ENCODE data around the gene MYO9A. TPM values are rescaled to one million over a fixed set of nuclear protein-coding genes. Genes with fewer than 3 reads are reported as not detected.
"Not testable (repeated sequence)": the region's sequence is repeated elsewhere in the genome, so short reads cannot be mapped to it uniquely, and the experiment has no call there.

Gene MYO9A
- total and polyA plus RNA-seq, 2 donors = 4.4 to 11.6 TPM

DNA sequence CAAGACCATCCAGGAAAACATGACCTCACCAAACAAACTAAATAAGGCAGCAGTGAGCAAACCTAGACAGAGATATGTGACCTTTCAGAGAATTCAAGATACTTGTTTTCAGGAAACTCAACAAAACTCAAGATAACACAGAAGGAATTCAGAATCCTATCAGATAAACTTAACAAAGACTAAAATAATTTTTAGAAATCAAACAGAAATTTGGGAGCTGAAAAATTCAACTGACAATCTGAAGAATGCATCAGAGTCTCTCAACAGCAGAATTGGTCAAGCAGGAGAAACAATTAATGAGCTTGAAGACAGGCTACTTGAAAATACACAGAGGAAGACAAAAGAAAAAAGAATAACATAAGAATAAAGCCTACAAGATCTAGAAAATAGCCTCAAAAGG lies 55.6 kb downstream of the MYO9A start:
- no peak for DNase-seq (ENCODE audit: low read depth in 6 of 9, low spot score in 9 of 9)
- H3K27ac ChIP-seq (ENCODE audit: low read depth in 1 of 2, low read length in 1 of 2) = no peak overlapping the region
- no peaks in the 10 kb centered on the region for H3K27me3 ChIP-seq (ENCODE audit: control insufficient read depth in 2 of 2, insufficient read depth in 1 of 2, low read length in 1 of 2)
- H3K9me3 ChIP-seq (ENCODE audit: control insufficient read depth in 2 of 2, insufficient read depth in 1 of 2, low read length in 1 of 2) = no peaks in the 10 kb centered on the region
- peaks cover 0 to 5% of the 10 kb centered on the region in 2 donors for H3K36me3 ChIP-seq (ENCODE audit: control insufficient read depth in 2 of 2, insufficient read depth in 2 of 2, low read length in 1 of 2)
- no peak overlapping the region for H3K4me3 ChIP-seq (ENCODE audit: low read length in 2 of 2)
- H3K4me1 ChIP-seq (ENCODE audit: control insufficient read depth in 2 of 2, insufficient read depth in 2 of 2, low read length in 2 of 2) = no peaks in the 10 kb centered on the region

DNA sequence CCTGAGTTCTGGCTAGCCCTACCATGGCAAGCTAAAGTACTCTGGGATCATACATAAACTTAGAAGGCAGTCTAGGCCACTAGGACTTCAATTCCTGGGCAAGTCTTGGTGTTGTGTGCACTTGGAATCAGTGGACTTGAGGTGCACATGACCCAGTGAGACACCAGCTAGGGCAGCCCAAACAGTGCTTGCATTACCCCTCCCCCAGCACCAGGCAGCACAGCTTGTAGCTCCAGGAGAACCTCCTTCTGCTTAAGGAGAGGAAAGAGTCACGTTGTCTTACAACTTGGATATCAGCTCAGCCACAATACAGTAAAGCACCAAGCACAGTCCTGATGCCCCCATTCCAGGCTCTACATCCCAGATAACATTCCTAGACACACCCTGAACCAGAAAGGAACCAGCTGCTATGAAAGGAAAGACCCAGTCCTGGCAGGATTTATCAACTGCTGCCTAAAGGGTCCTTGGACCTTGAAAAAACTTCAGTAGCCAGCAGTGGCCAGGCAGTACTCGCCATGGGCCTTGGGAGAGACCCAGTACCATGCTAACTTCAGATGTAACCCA lies 57.2 kb downstream of the MYO9A start:
- DNase-seq (ENCODE audit: low read depth in 6 of 9, low spot score in 9 of 9) = no peak
- Histone ChIP-seq H3K4me3 (ENCODE audit: low read length in 2 of 2) (no peak overlapping the region), H3K27me3 (ENCODE audit: control insufficient read depth in 2 of 2, insufficient read depth in 1 of 2, low read length in 1 of 2) (no peaks in the 10 kb centered on the region), H3K4me1 (ENCODE audit: control insufficient read depth in 2 of 2, insufficient read depth in 2 of 2, low read length in 2 of 2) (no peaks in the 10 kb centered on the region), H3K36me3 (ENCODE audit: control insufficient read depth in 2 of 2, insufficient read depth in 2 of 2, low read length in 1 of 2) (peaks cover 0 to 5% of the 10 kb centered on the region in 2 donors), H3K27ac (ENCODE audit: low read depth in 1 of 2, low read length in 1 of 2) (no peak overlapping the region), H3K9me3 (ENCODE audit: control insufficient read depth in 2 of 2, insufficient read depth in 1 of 2, low read length in 1 of 2) (no peaks in the 10 kb centered on the region)
- WGBS = 98% methylated on average over 2 of the region's 2 CpGs

DNA sequence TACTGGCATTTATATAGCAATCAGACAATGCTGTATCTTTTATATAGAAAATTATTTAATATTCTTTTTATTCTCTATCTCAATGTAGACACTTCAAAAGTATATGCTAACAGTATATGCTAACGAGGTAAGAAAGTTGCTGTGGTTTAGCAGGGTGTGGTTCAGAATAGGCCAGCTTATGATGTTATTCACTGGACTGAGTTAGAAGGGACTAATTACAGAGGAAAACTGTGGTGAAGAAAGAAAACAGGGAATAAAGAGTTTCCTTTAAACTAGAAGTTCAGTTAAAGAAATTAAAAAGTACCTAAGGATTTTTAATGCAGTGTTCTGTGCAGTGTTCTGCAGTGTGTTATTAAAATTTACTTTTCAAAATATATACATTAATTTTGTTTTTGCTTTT lies 59.4 kb downstream of the MYO9A start:
- Histone ChIP-seq H3K36me3 (ENCODE audit: control insufficient read depth in 2 of 2, insufficient read depth in 2 of 2, low read length in 1 of 2) (peaks cover 0 to 5% of the 10 kb centered on the region in 2 donors), H3K27me3 (ENCODE audit: control insufficient read depth in 2 of 2, insufficient read depth in 1 of 2, low read length in 1 of 2) (no peaks in the 10 kb centered on the region), H3K4me1 (ENCODE audit: control insufficient read depth in 2 of 2, insufficient read depth in 2 of 2, low read length in 2 of 2) (no peaks in the 10 kb centered on the region), H3K4me3 (ENCODE audit: low read length in 2 of 2) (no peak overlapping the region), H3K27ac (ENCODE audit: low read depth in 1 of 2, low read length in 1 of 2) (no peak overlapping the region), H3K9me3 (ENCODE audit: control insufficient read depth in 2 of 2, insufficient read depth in 1 of 2, low read length in 1 of 2) (no peaks in the 10 kb centered on the region)
- DNase-seq (ENCODE audit: low read depth in 6 of 9, low spot score in 9 of 9) = no peak
- 90% methylated on average over 1 of the region's 1 CpG for WGBS

DNA sequence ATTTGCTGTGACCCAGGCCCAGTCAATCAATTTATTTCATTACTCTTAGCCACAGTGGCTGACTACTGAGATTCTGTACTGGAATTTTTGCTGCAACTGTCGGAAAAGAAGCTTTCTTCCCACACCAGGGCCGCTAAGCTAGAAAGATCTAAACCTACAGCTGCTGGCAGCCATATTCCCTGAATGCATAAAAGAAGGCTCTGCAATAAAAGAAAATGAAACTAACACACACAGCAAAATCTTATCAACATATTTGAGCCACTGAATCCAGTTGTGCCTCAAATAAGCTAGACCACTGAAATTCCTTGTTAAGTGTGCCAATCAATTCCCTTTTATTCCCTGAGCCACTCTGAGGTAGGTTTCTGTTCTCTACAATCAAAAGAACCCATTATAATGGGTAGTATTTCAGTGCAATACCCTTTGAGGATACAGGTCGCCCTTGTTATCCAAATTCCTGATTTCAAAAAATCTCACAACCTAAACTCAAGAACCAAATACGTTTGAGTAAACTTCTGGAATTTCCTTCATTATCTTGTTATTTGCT lies 60.3 kb downstream of the MYO9A start:
- H3K4me3 ChIP-seq (ENCODE audit: low read length in 2 of 2) = no peak overlapping the region
- peaks cover 0 to 3% of the 10 kb centered on the region in 2 donors for H3K9me3 ChIP-seq (ENCODE audit: control insufficient read depth in 2 of 2, insufficient read depth in 1 of 2, low read length in 1 of 2)
- no peaks in the 10 kb centered on the region for H3K27me3 ChIP-seq (ENCODE audit: control insufficient read depth in 2 of 2, insufficient read depth in 1 of 2, low read length in 1 of 2)
- H3K4me1 ChIP-seq (ENCODE audit: control insufficient read depth in 2 of 2, insufficient read depth in 2 of 2, low read length in 2 of 2) = no peaks in the 10 kb centered on the region
- DNase-seq (ENCODE audit: low read depth in 6 of 9, low spot score in 9 of 9) = no peak
- peaks cover 0 to 5% of the 10 kb centered on the region in 2 donors for H3K36me3 ChIP-seq (ENCODE audit: control insufficient read depth in 2 of 2, insufficient read depth in 2 of 2, low read length in 1 of 2)
- H3K27ac ChIP-seq (ENCODE audit: low read depth in 1 of 2, low read length in 1 of 2) = no peak overlapping the region
- WGBS = 86% methylated on average over 4 of the region's 4 CpGs

DNA sequence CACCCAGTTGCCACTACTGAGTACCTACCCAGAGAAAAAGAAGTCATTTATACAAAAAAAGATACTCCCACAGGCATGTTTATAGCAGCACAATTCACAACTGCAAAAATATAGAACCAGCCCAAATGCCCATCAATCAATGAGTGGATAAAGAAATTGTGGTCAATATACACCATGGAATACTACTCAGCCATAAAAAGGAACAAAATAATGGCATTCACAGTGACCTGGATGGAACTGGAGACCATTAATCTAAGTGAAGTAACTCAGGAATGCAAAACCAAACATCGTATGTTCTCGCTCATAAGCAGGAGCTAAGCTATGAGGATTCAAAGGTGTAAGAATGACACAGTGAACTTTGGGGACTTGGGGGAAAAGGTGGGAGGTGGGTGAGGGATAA lies 61.7 kb downstream of the MYO9A start:
- over 99% methylated on average over 2 of the region's 2 CpGs for WGBS

GRCh38 chr15:72053297-72053696 lies 64.7 kb downstream of the MYO9A start:
- not testable (repeated sequence) for DNase-seq (ENCODE audit: low read depth in 6 of 9, low spot score in 9 of 9); H3K27ac ChIP-seq (ENCODE audit: low read depth in 1 of 2, low read length in 1 of 2); H3K4me3 ChIP-seq (ENCODE audit: low read length in 2 of 2); H3K36me3 ChIP-seq (ENCODE audit: control insufficient read depth in 2 of 2, insufficient read depth in 2 of 2, low read length in 1 of 2); H3K27me3 ChIP-seq (ENCODE audit: control insufficient read depth in 2 of 2, insufficient read depth in 1 of 2, low read length in 1 of 2); H3K4me1 ChIP-seq (ENCODE audit: control insufficient read depth in 2 of 2, insufficient read depth in 2 of 2, low read length in 2 of 2)
- peaks cover 0 to 19% of the 10 kb centered on the region in 2 donors for H3K9me3 ChIP-seq (ENCODE audit: control insufficient read depth in 2 of 2, insufficient read depth in 1 of 2, low read length in 1 of 2)
- WGBS = 98% methylated on average over 7 of the region's 7 CpGs

More for the DNA sequence above, 61.7 kb downstream of the MYO9A start:
- DNase-seq (ENCODE audit: low read depth in 6 of 9, low spot score in 9 of 9); H3K27ac ChIP-seq (ENCODE audit: low read depth in 1 of 2, low read length in 1 of 2); H3K27me3 ChIP-seq (ENCODE audit: control insufficient read depth in 2 of 2, insufficient read depth in 1 of 2, low read length in 1 of 2); H3K4me3 ChIP-seq (ENCODE audit: low read length in 2 of 2); H3K4me1 ChIP-seq (ENCODE audit: control insufficient read depth in 2 of 2, insufficient read depth in 2 of 2, low read length in 2 of 2); H3K36me3 ChIP-seq (ENCODE audit: control insufficient read depth in 2 of 2, insufficient read depth in 2 of 2, low read length in 1 of 2): not testable (repeated sequence)
- H3K9me3 ChIP-seq (ENCODE audit: control insufficient read depth in 2 of 2, insufficient read depth in 1 of 2, low read length in 1 of 2) = peaks cover 0 to 17% of the 10 kb centered on the region in 2 donors

GRCh38 chr15:72050700-72051099 lies 67.2 kb downstream of the MYO9A start:
- Histone ChIP-seq H3K4me3 (ENCODE audit: low read length in 2 of 2) (no peak overlapping the region), H3K9me3 (ENCODE audit: control insufficient read depth in 2 of 2, insufficient read depth in 1 of 2, low read length in 1 of 2) (peaks cover 0 to 19% of the 10 kb centered on the region in 2 donors), H3K36me3 (ENCODE audit: control insufficient read depth in 2 of 2, insufficient read depth in 2 of 2, low read length in 1 of 2) (peaks cover 3 to 6% of the 10 kb centered on the region in 2 donors), H3K27me3 (ENCODE audit: control insufficient read depth in 2 of 2, insufficient read depth in 1 of 2, low read length in 1 of 2) (no peaks in the 10 kb centered on the region), H3K27ac (ENCODE audit: low read depth in 1 of 2, low read length in 1 of 2) (no peak overlapping the region), H3K4me1 (ENCODE audit: control insufficient read depth in 2 of 2, insufficient read depth in 2 of 2, low read length in 2 of 2) (no peaks in the 10 kb centered on the region)
- 96% methylated on average over 1 of the region's 1 CpG for WGBS
- DNase-seq (ENCODE audit: low read depth in 6 of 9, low spot score in 9 of 9) = no peak

- Histone ChIP-seq H3K27me3 (ENCODE audit: control insufficient read depth in 2 of 2, insufficient read depth in 1 of 2, low read length in 1 of 2) (no peaks in the 10 kb centered on the region), H3K4me3 (ENCODE audit: low read length in 2 of 2) (no peak overlapping the region), H3K36me3 (ENCODE audit: control insufficient read depth in 2 of 2, insufficient read depth in 2 of 2, low read length in 1 of 2) (peaks cover 3 to 7% of the 10 kb centered on the region in 2 donors), H3K9me3 (ENCODE audit: control insufficient read depth in 2 of 2, insufficient read depth in 1 of 2, low read length in 1 of 2) (peaks cover 0 to 10% of the 10 kb centered on the region in 2 donors), H3K4me1 (ENCODE audit: control insufficient read depth in 2 of 2, insufficient read depth in 2 of 2, low read length in 2 of 2) (no peaks in the 10 kb centered on the region), H3K27ac (ENCODE audit: low read depth in 1 of 2, low read length in 1 of 2) (no peak overlapping the region)
- no peak for DNase-seq (ENCODE audit: low read depth in 6 of 9, low spot score in 9 of 9)
Measured at GRCh38 chr15:72047020-72047419, 70.9 kb downstream of the MYO9A start.

- no peak overlapping the region for H3K4me3 ChIP-seq (ENCODE audit: low read length in 2 of 2)
- no peak for DNase-seq (ENCODE audit: low read depth in 6 of 9, low spot score in 9 of 9)
- no peaks in the 10 kb centered on the region for H3K9me3 ChIP-seq (ENCODE audit: control insufficient read depth in 2 of 2, insufficient read depth in 1 of 2, low read length in 1 of 2)
- no peak overlapping the region for H3K27ac ChIP-seq (ENCODE audit: low read depth in 1 of 2, low read length in 1 of 2)
- WGBS = 98% methylated on average over 3 of the region's 3 CpGs
- H3K36me3 ChIP-seq (ENCODE audit: control insufficient read depth in 2 of 2, insufficient read depth in 2 of 2, low read length in 1 of 2) = peaks cover 3 to 7% of the 10 kb centered on the region in 2 donors
- no peaks in the 10 kb centered on the region for H3K27me3 ChIP-seq (ENCODE audit: control insufficient read depth in 2 of 2, insufficient read depth in 1 of 2, low read length in 1 of 2)
- H3K4me1 ChIP-seq (ENCODE audit: control insufficient read depth in 2 of 2, insufficient read depth in 2 of 2, low read length in 2 of 2) = no peaks in the 10 kb centered on the region
Measured at GRCh38 chr15:72044956-72045355, 73.0 kb downstream of the MYO9A start.

Measured in thymus (tissue), 11 donors.